GM12878 (cell line): ENCODE measurements around the gene TEN1. TPM values are rescaled to one million over a fixed set of nuclear protein-coding genes. Genes with fewer than 3 reads are reported as not detected.

Source experiments
- ATAC-seq: fragments of 200-7000 bp; cut with Tn5 transposase; 3 replicates; pipeline ENCODE4 v1.9.1; 2020; ENCODE audit warnings: mild to moderate bottlenecking, moderate library complexity
- BruUV-seq: library from RNA; stranded (reverse); fragments of 400-500 nt; replicated peaks from 2 replicates; lab custom pipeline; 2021; lab: Mats Ljungman, UMichigan
- CTCF ChIA-PET: fragments of 300-600 bp; sonication (Branson Sonifier 250); formaldehyde crosslinking; extraction: SDS; loops from one replicate; lab custom pipeline; 2021; ENCODE audit warnings: inconsistent platforms; lab: Yijun Ruan, JAX
- POLR2A ChIA-PET: fragments of 350-600 bp; formaldehyde crosslinking; extraction: SDS; loops from one replicate; lab custom pipeline; 2021; ENCODE audit warnings: inconsistent platforms; lab: Charles Lee
- RAD21 ChIA-PET: fragments of 300-600 bp; sonication (Branson Sonifier 250); formaldehyde crosslinking; loops from one replicate; lab custom pipeline; 2023; ENCODE audit warnings: antibody characterized with exemption; ENCODE audit not compliant: unreplicated experiment; lab: Charles Lee
- SMC1A ChIA-PET: fragments of 300-600 bp; sonication (Branson Sonifier 250); formaldehyde crosslinking; loops from one replicate; lab custom pipeline; 2023; ENCODE audit not compliant: unreplicated experiment, uncharacterized antibody; lab: Charles Lee
- DNase-seq: peaks from one replicate; pipeline ENCODE4 v3.0.0-alpha.2; 2011; ENCODE audit warnings: low read depth, low spot score
- FAIRE-seq: peaks from 3 replicates; lab custom pipeline; 2011; peaks lifted over from hg19 to GRCh38; lab: Jason Lieb, UNC
- H2AFZ ChIP-seq: 2 replicates; pipeline ENCODE4 v1.6.0; 2011; ENCODE audit warnings: low read depth, low read length, control low read depth; ENCODE audit not compliant: control insufficient read depth
- H3K27ac ChIP-seq: 2 replicates; pipeline ENCODE4 v1.5.1; 2011; ENCODE audit warnings: control low read depth; ENCODE audit not compliant: control insufficient read depth, insufficient read depth
- H3K27me3 ChIP-seq, 2 experiments: replicated peaks in 1 of 2; 2 replicates each; pipeline versions ENCODE4 v1.6.0 to v1.6.1; 2011; ENCODE audit warnings: low read length in 1 of 2; ENCODE audit not compliant: control insufficient read depth in 2 of 2, insufficient read depth in 2 of 2
- H3K36me3 ChIP-seq, 2 experiments: 2 replicates each; pipeline ENCODE4 v1.5.1; 2011; ENCODE audit warnings: low read length in 1 of 2; ENCODE audit not compliant: control insufficient read depth in 2 of 2, insufficient read depth in 2 of 2
- H3K4me1 ChIP-seq: 2 replicates; pipeline ENCODE4 v1.6.1; 2011; ENCODE audit warnings: mild to moderate bottlenecking, low read length, moderate library complexity, mixed read lengths; ENCODE audit not compliant: control insufficient read depth, insufficient read depth
- H3K4me2 ChIP-seq: 2 replicates; pipeline ENCODE4 v1.6.0; 2011; ENCODE audit warnings: control low read depth; ENCODE audit not compliant: control insufficient read depth, insufficient read depth
- H3K4me3 ChIP-seq: fragments of 200-600 bp; sonication (generic); 2 replicates; pipeline ENCODE4 v1.5.1; 2016
- H3K79me2 ChIP-seq: 2 replicates; pipeline ENCODE4 v1.6.0; 2011; ENCODE audit warnings: low read length; ENCODE audit not compliant: control insufficient read depth, insufficient read depth
- H3K9ac ChIP-seq: 2 replicates; pipeline ENCODE4 v1.8.0; 2011; ENCODE audit warnings: low read length, control low read depth, mixed read lengths; ENCODE audit not compliant: control insufficient read depth, insufficient read depth
- H3K9me3 ChIP-seq: replicated peaks from 3 replicates; pipeline ENCODE4 v1.5.1; 2011; ENCODE audit warnings: mild to moderate bottlenecking, low read length; ENCODE audit not compliant: control insufficient read depth, insufficient read depth
- H4K20me1 ChIP-seq: 2 replicates; pipeline ENCODE4 v1.6.0; 2011; ENCODE audit not compliant: control insufficient read depth, insufficient read depth
- RUNX3 ChIP-seq: IDR thresholded peaks from 2 replicates; pipeline ENCODE4 v1.6.1; 2012; ENCODE audit warnings: low read length, inconsistent platforms
- SPI1 ChIP-seq: IDR thresholded peaks from 2 replicates; pipeline ENCODE4 v1.6.1; 2011; ENCODE audit warnings: low read depth, mild to moderate bottlenecking, low read length, moderate library complexity, borderline replicate concordance; ENCODE audit not compliant: insufficient read depth
- SRF ChIP-seq, 2 experiments: IDR thresholded peaks; 2 replicates each; pipeline ENCODE4 v1.6.1; 2011; ENCODE audit warnings: low read depth in 2 of 2, low read length in 2 of 2, mild to moderate bottlenecking in 1 of 2, moderate library complexity in 1 of 2
- ZBTB40 ChIP-seq: fragments of 450-650 bp; IDR thresholded peaks from 2 replicates; pipeline ENCODE4 v1.6.1; 2016; ENCODE audit warnings: mild to moderate bottlenecking, moderate library complexity, borderline replicate concordance
- ZNF622 ChIP-seq: fragments of 450-650 bp; IDR thresholded peaks from 2 replicates; pipeline ENCODE4 v1.6.1; 2017; ENCODE audit warnings: mild to moderate bottlenecking, inconsistent platforms
- WGBS: methylation state at CpG from one replicate; pipeline ENCODE4 v1.1.6; 2016; ENCODE audit warnings: low lambda C conversion rate; ENCODE audit not compliant: insufficient replicate concordance, insufficient coverage; ENCODE audit errors: missing lambda C conversion rate; 5-methylcytosine and 5-hydroxymethylcytosine counted together
- in situ Hi-C: fragments of 300-500 bp; cut with MboI; formaldehyde crosslinking; loops from 9 replicates; pipeline ENCODE4 v1.14.3; 2018; ENCODE audit warnings: mixed read lengths
- intact Hi-C: fragments of 100-400 bp; cut with micrococcal nuclease; formaldehyde crosslinking; loops from one replicate; pipeline ENCODE4 v1.14.2; 2022; ENCODE audit not compliant: unreplicated experiment
- polyA plus RNA-seq, 11 experiments: library from polyadenylated mRNA; depleted of rRNA in 4 of 11; unstranded in 6 of 11; stranded (reverse) in 5 of 11; fragments of >200 nt; fragmentation: Nextera tagmentation in 4 of 11; fragmentation: Illumina TruSeq in 1 of 11; extraction: Ambion mirVana in 4 of 11; extraction: Trizol in 1 of 11; gene quantifications; 1 replicate in 1 of 11; 2 replicates in 10 of 11; pipeline versions ENCODE4 v1.2.1 to v1.2.3, GENCODE V29; 2011 to 2016; ENCODE audit warnings: inconsistent platforms in 2 of 11, missing spikeins in 2 of 11, low read depth in 1 of 11
- total RNA-seq, 4 experiments: library from RNA; depleted of rRNA in 3 of 4; stranded (reverse); fragments of >200 nt in 3 of 4; fragmentation: Illumina TruSeq in 1 of 4; extraction: Trizol in 1 of 4; gene quantifications; 2 replicates each; pipeline versions ENCODE4 v1.2.1 to v1.2.3, GENCODE V29; 2013 to 2021

The TEN1 gene
- total and polyA plus RNA-seq, 10 of the 15 experiments (the other 5 are each of a cell fraction or from before 2014, with no cell fraction given): 1.1 to 33.1 (median 17.4) TPM

GRCh38 chr17:76048025-76048605, 69.1 kb downstream of the TEN1 start:
- peaks cover 39 to 46% of the 10 kb centered on the region in 2 experiments for H3K36me3 ChIP-seq
- POLR2A ChIA-PET: no interaction called here
- peak; percentile 82; the same call in 1 of the 2 replicates for TF ChIP-seq SPI1
- peak; percentile 47; the same call in 1 of the 2 replicates for TF ChIP-seq RUNX3
- TF ChIP-seq SRF (IDR thresholded peaks at IDR 0.05; ENCODE audit: low read depth in 2 of 2, low read length in 2 of 2): peak in 1 of 2 experiments; percentile 51; a peak in 1 of 4 replicates
- TF ChIP-seq ZNF622: no peak
- no peak for TF ChIP-seq ZBTB40
- TF ChIP-seq, all 136 proteins: peak for 3
- no peak for FAIRE-seq
- H3K27ac ChIP-seq: peak overlapping the region; percentile 25; the same call in 1 of the 2 replicates
- SMC1A ChIA-PET: no interaction called here
- no TSS peak for BruUV-seq
- in situ Hi-C loops (no loop called here), intact Hi-C loops (no loop called here)
- H3K4me1 ChIP-seq: peaks cover 11% of the 10 kb centered on the region
- H3K4me3 ChIP-seq: no peak overlapping the region
- 44% methylated on average over 9 of the region's 9 CpGs for WGBS
- no peak overlapping the region for H3K9ac ChIP-seq
- peak; percentile 90 for ATAC-seq
- no peaks in the 10 kb centered on the region for H3K9me3 ChIP-seq
- no peak for DNase-seq
- H3K79me2 ChIP-seq: no peaks in the 10 kb centered on the region
- RAD21 ChIA-PET: no interaction called here
- no peak overlapping the region for H2AFZ ChIP-seq
- CTCF ChIA-PET: no interaction called here
- no peaks in the 10 kb centered on the region for H4K20me1 ChIP-seq
- no peaks in the 10 kb centered on the region for H3K27me3 ChIP-seq
- peak overlapping the region; percentile 41; the same call in 1 of the 2 replicates for H3K4me2 ChIP-seq
